ENCODE measurements around the gene FAM241B.

FAM241B gene

GRCh38 chr10:69656742-69657269 is 26.8 kb downstream of the FAM241B start:
- Histone ChIP-seq H3K4me3 (ENCODE audit: insufficient read depth, low read length, poor library complexity, severe bottlenecking) (no peak overlapping the region), H3K9me3 (ENCODE audit: insufficient read depth, low read length) (peaks cover 10% of the 10 kb centered on the region; the same call in 1 of the 2 replicates), H3F3A (ENCODE audit: insufficient read depth) (no peaks in the 10 kb centered on the region), H3K27ac (ENCODE audit: low read depth, low read length) (no peak overlapping the region), H3K79me2 (ENCODE audit: insufficient read depth, low read length) (no peaks in the 10 kb centered on the region), H3K27me3 (ENCODE audit: low read length) (no peaks in the 10 kb centered on the region), H4K20me1 (ENCODE audit: low read depth, low read length) (no peaks in the 10 kb centered on the region), H3K4me2 (ENCODE audit: low read depth, low read length, poor library complexity, severe bottlenecking) (no peak overlapping the region), H2AFZ (ENCODE audit: low read depth, low read length, severe bottlenecking) (no peak overlapping the region), H3K9ac (ENCODE audit: low read length) (no peak overlapping the region), H3K36me3 (ENCODE audit: low read length) (no peaks in the 10 kb centered on the region), H3K9me2 (replicated peaks; ENCODE audit: insufficient read depth, low read length) (no peaks in the 10 kb centered on the region)
- TF ChIP-seq EZH2phosphoT487 (conservative IDR thresholded peaks at IDR 0.05; ENCODE audit: low read length) (no peak), CTCF (IDR thresholded peaks at IDR 0.05; ENCODE audit: insufficient read depth, low read length, poor library complexity, severe bottlenecking) (no peak)

- Histone ChIP-seq H3K9me2 (replicated peaks; ENCODE audit: insufficient read depth, low read length) (no peaks in the 10 kb centered on the region), H3K9ac (ENCODE audit: low read length) (no peak overlapping the region), H3K27ac (ENCODE audit: low read depth, low read length) (no peak overlapping the region), H4K20me1 (ENCODE audit: low read depth, low read length) (no peaks in the 10 kb centered on the region), H3K27me3 (ENCODE audit: low read length) (no peaks in the 10 kb centered on the region), H3K4me2 (ENCODE audit: low read depth, low read length, poor library complexity, severe bottlenecking) (no peak overlapping the region), H3K9me3 (ENCODE audit: insufficient read depth, low read length) (peaks cover 10% of the 10 kb centered on the region; the same call in 1 of the 2 replicates), H3F3A (ENCODE audit: insufficient read depth) (no peaks in the 10 kb centered on the region), H3K4me3 (ENCODE audit: insufficient read depth, low read length, poor library complexity, severe bottlenecking) (no peak overlapping the region), H3K36me3 (ENCODE audit: low read length) (no peaks in the 10 kb centered on the region), H3K79me2 (ENCODE audit: insufficient read depth, low read length) (no peaks in the 10 kb centered on the region), H2AFZ (ENCODE audit: low read depth, low read length, severe bottlenecking) (no peak overlapping the region)
- no peak for TF ChIP-seq CTCF (IDR thresholded peaks at IDR 0.05; ENCODE audit: insufficient read depth, low read length, poor library complexity, severe bottlenecking)
- TF ChIP-seq EZH2phosphoT487 (conservative IDR thresholded peaks at IDR 0.05; ENCODE audit: low read length), result no peak
Measured at GRCh38 chr10:69657430-69657829, 27.4 kb downstream of the FAM241B start.

- H3F3A ChIP-seq (ENCODE audit: insufficient read depth), result no peaks in the 10 kb centered on the region
- no peak for TF ChIP-seq EZH2phosphoT487 (conservative IDR thresholded peaks at IDR 0.05; ENCODE audit: low read length)
- TF ChIP-seq CTCF (IDR thresholded peaks at IDR 0.05; ENCODE audit: insufficient read depth, low read length, poor library complexity, severe bottlenecking), result no peak
- no peaks in the 10 kb centered on the region for H3K36me3 ChIP-seq (ENCODE audit: low read length)
- H3K9me2 ChIP-seq (replicated peaks; ENCODE audit: insufficient read depth, low read length), result no peaks in the 10 kb centered on the region
- H3K4me2 ChIP-seq (ENCODE audit: low read depth, low read length, poor library complexity, severe bottlenecking), result no peak overlapping the region
- H3K4me3 ChIP-seq (ENCODE audit: insufficient read depth, low read length, poor library complexity, severe bottlenecking), result no peak overlapping the region
- H4K20me1 ChIP-seq (ENCODE audit: low read depth, low read length), result no peaks in the 10 kb centered on the region
- H2AFZ ChIP-seq (ENCODE audit: low read depth, low read length, severe bottlenecking), result no peak overlapping the region
- H3K9ac ChIP-seq (ENCODE audit: low read length), result no peak overlapping the region
- H3K9me3 ChIP-seq (ENCODE audit: insufficient read depth, low read length), result peaks cover 7% of the 10 kb centered on the region; the same call in 1 of the 2 replicates
- no peaks in the 10 kb centered on the region for H3K27me3 ChIP-seq (ENCODE audit: low read length)
- H3K79me2 ChIP-seq (ENCODE audit: insufficient read depth, low read length), result no peaks in the 10 kb centered on the region
- no peak overlapping the region for H3K27ac ChIP-seq (ENCODE audit: low read depth, low read length)
Measured at GRCh38 chr10:69657866-69658265, 27.8 kb downstream of the FAM241B start.
